OCI-LY1 (cell line): ENCODE results near the gene SUPT3H.
"Not testable (repeated sequence)": the region's sequence is repeated elsewhere in the genome, so short reads cannot be mapped to it uniquely, and the experiment has no call there.

Source experiments
- H2AFZ ChIP-seq: fragments of 200-600 bp; sonication (generic), shearing (Covaris generic); 2 replicates; pipeline ENCODE4 v1.6.0; 2014; ENCODE audit warnings: antibody characterized with exemption, mild to moderate bottlenecking, low read length
- H3F3A ChIP-seq: fragments of 200-600 bp; sonication (generic), shearing (Covaris generic); 2 replicates; pipeline ENCODE4 v1.6.0; 2014; ENCODE audit warnings: mild to moderate bottlenecking, antibody characterized with exemption, low read length, moderate library complexity; ENCODE audit not compliant: insufficient read depth
- H3K27ac ChIP-seq: fragments of 200-600 bp; sonication (generic); 2 replicates; pipeline ENCODE4 v1.5.1; 2014; ENCODE audit warnings: low read length, mixed run types, mild to moderate bottlenecking, low read depth; ENCODE audit not compliant: poor library complexity, severe bottlenecking
- H3K27me3 ChIP-seq: fragments of 200-600 bp; sonication (generic); 2 replicates; pipeline ENCODE4 v1.6.0; 2014; ENCODE audit warnings: antibody characterized with exemption, mild to moderate bottlenecking, low read length, moderate library complexity; ENCODE audit not compliant: insufficient read depth
- H3K36me3 ChIP-seq: fragments of 200-600 bp; sonication (generic); 2 replicates; pipeline ENCODE4 v1.6.1; 2014; ENCODE audit warnings: mild to moderate bottlenecking, antibody characterized with exemption, low read length, moderate library complexity, mixed read lengths; ENCODE audit not compliant: insufficient read depth
- H3K4me1 ChIP-seq: fragments of 200-600 bp; sonication (generic); 2 replicates; pipeline ENCODE4 v1.5.1; 2014; ENCODE audit warnings: mild to moderate bottlenecking, low read length, moderate library complexity; ENCODE audit not compliant: insufficient read depth, severe bottlenecking
- H3K4me2 ChIP-seq: fragments of 200-600 bp; sonication (generic), shearing (Covaris generic); 2 replicates; pipeline ENCODE4 v1.6.1; 2014; ENCODE audit warnings: low read length
- H3K4me3 ChIP-seq: fragments of 200-600 bp; sonication (generic); 2 replicates; pipeline ENCODE4 v1.5.1; 2014; ENCODE audit warnings: low read length, low read depth, mild to moderate bottlenecking, mixed read lengths; ENCODE audit not compliant: poor library complexity, severe bottlenecking
- H3K79me2 ChIP-seq: fragments of 200-600 bp; shearing (Covaris generic); 2 replicates; pipeline ENCODE4 v1.6.1; 2016; ENCODE audit warnings: mixed run types, low read length, mixed read lengths; ENCODE audit not compliant: insufficient read depth
- H3K9ac ChIP-seq: fragments of 200-600 bp; sonication (generic), shearing (Covaris generic); 2 replicates; pipeline ENCODE4 v1.6.1; 2014; ENCODE audit warnings: mild to moderate bottlenecking, low read length, mixed read lengths
- H3K9me2 ChIP-seq: fragments of 200-600 bp; sonication (generic), shearing (Covaris generic); 2 replicates; pipeline ENCODE4 v1.6.1; 2014; ENCODE audit warnings: low read depth, mild to moderate bottlenecking, low read length, mixed read lengths
- H3K9me3 ChIP-seq: fragments of 200-600 bp; shearing (Covaris generic); 2 replicates; pipeline ENCODE4 v1.6.1; 2014; ENCODE audit warnings: low read length, mixed read lengths
- H4K20me1 ChIP-seq: fragments of 200-600 bp; sonication (generic), shearing (Covaris generic); 2 replicates; pipeline ENCODE4 v1.6.0; 2016; ENCODE audit warnings: mild to moderate bottlenecking, low read length; ENCODE audit not compliant: insufficient read depth
- CTCF ChIP-seq: fragments of 200-600 bp; sonication (generic), shearing (Covaris generic); IDR thresholded peaks from 2 replicates; pipeline ENCODE4 v1.5.1; 2017; ENCODE audit warnings: mild to moderate bottlenecking, antibody characterized with exemption, low read length, moderate library complexity, mixed read lengths
- EZH2 ChIP-seq: fragments of 200-600 bp; sonication (generic), shearing (Covaris generic); IDR thresholded peaks from 2 replicates; pipeline ENCODE4 v1.8.0; 2017; ENCODE audit warnings: borderline replicate concordance, mixed run types, mild to moderate bottlenecking, antibody characterized with exemption, low read length, moderate library complexity, mixed read lengths

Gene SUPT3H

DNA sequence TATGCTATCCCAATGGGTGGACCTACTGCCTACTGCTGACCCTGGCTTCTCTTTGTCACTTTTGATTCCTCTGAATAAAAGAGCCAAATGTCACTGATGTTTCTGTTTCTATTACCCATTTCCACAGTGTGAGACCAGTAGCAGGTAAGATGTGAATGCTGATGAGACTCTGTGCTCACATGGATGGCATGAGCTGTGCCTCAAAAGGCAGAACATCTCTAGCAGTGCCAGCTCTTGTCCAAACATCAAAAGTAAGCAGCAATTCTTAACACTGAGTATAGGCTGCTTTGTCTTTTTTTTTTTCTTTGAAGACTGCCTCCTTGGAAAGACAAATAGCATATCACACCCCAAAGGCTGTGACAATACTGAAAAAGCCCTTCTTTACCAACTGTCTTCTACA is 508.8 kb downstream of the SUPT3H start:
- H3K27ac ChIP-seq, result no peak overlapping the region
- no peak overlapping the region for H3K9ac ChIP-seq
- H4K20me1 ChIP-seq, result no peaks in the 10 kb centered on the region
- no peaks in the 10 kb centered on the region for H3F3A ChIP-seq
- H3K9me2 ChIP-seq, result no peaks in the 10 kb centered on the region
- no peaks in the 10 kb centered on the region for H3K79me2 ChIP-seq
- H3K36me3 ChIP-seq, result no peaks in the 10 kb centered on the region
- no peak overlapping the region for H3K4me2 ChIP-seq
- TF ChIP-seq CTCF (no peak), EZH2 (no peak)
- no peaks in the 10 kb centered on the region for H3K27me3 ChIP-seq
- no peak overlapping the region for H2AFZ ChIP-seq
- no peak overlapping the region for H3K4me3 ChIP-seq
- no peaks in the 10 kb centered on the region for H3K9me3 ChIP-seq
- no peaks in the 10 kb centered on the region for H3K4me1 ChIP-seq

- H3K27ac ChIP-seq, result no peak overlapping the region
- H3K4me2 ChIP-seq, result no peak overlapping the region
- TF ChIP-seq CTCF (no peak), EZH2 (no peak)
Observed at GRCh38 chr6:44868335-44868668, 509.4 kb downstream of the SUPT3H start.

GRCh38 chr6:44867571-44868334 is 510.0 kb downstream of the SUPT3H start:
- H3K36me3 ChIP-seq, result no peaks in the 10 kb centered on the region
- no peak overlapping the region for H3K9ac ChIP-seq
- H3K9me2 ChIP-seq, result no peaks in the 10 kb centered on the region
- H3K27me3 ChIP-seq, result no peaks in the 10 kb centered on the region
- H3K4me1 ChIP-seq, result no peaks in the 10 kb centered on the region
- no peaks in the 10 kb centered on the region for H4K20me1 ChIP-seq
- no peak overlapping the region for H3K4me3 ChIP-seq
- no peaks in the 10 kb centered on the region for H3K79me2 ChIP-seq
- H3K27ac ChIP-seq, result no peak overlapping the region
- no peaks in the 10 kb centered on the region for H3K9me3 ChIP-seq
- TF ChIP-seq CTCF, result no peak
- TF ChIP-seq EZH2, result no peak
- H3K4me2 ChIP-seq, result no peak overlapping the region
- no peaks in the 10 kb centered on the region for H3F3A ChIP-seq
- no peak overlapping the region for H2AFZ ChIP-seq

More at GRCh38 chr6:44868335-44868668, 509.4 kb downstream of the SUPT3H start:
- Histone ChIP-seq H4K20me1 (no peaks in the 10 kb centered on the region), H3F3A (no peaks in the 10 kb centered on the region), H3K9me2 (no peaks in the 10 kb centered on the region), H3K36me3 (no peaks in the 10 kb centered on the region), H3K27me3 (no peaks in the 10 kb centered on the region), H3K4me3 (no peak overlapping the region), H3K4me1 (no peaks in the 10 kb centered on the region), H3K9me3 (no peaks in the 10 kb centered on the region), H3K79me2 (no peaks in the 10 kb centered on the region), H2AFZ (no peak overlapping the region), H3K9ac (no peak overlapping the region)

GRCh38 chr6:44865184-44865583 is 512.5 kb downstream of the SUPT3H start:
- H3K4me2 ChIP-seq, H3K4me3 ChIP-seq, H3K36me3 ChIP-seq, H3K9ac ChIP-seq, H3K27me3 ChIP-seq, H4K20me1 ChIP-seq, H3K9me2 ChIP-seq, H3K4me1 ChIP-seq, H3K9me3 ChIP-seq, H2AFZ ChIP-seq, H3K79me2 ChIP-seq, H3F3A ChIP-seq, H3K27ac ChIP-seq: not testable (repeated sequence)
